CD4-positive, CD25-positive, alpha-beta regulatory T cell (primary cell): Measurements from ENCODE around the gene FSTL4. TPM values are rescaled to one million over a fixed set of nuclear protein-coding genes. Genes with fewer than 3 reads are reported as not detected.

Experiments used
- ATAC-seq, 2 donors: fragments of 150-1000 bp; cut with Tn5 transposase; one replicate each; pipeline ENCODE4 v1.10.0; 2021; ENCODE audit warnings: low read depth in 2 of 2, moderate number of reproducible peaks in 2 of 2, moderate library complexity in 1 of 2
- DNase-seq, 3 donors: peaks; one replicate each; pipeline versions ENCODE4 v3.0.0 to v3.0.0-alpha.2; 2012 to 2022; ENCODE audit warnings: mixed read lengths in 1 of 3
- H3K27ac ChIP-seq: one replicate; pipeline ENCODE4 v1.7.0; 2013; ENCODE audit warnings: mild to moderate bottlenecking, low read length; ENCODE audit not compliant: insufficient read depth, poor library complexity, severe bottlenecking
- H3K27me3 ChIP-seq: one replicate; pipeline ENCODE4 v1.7.0; 2013; ENCODE audit warnings: low read length; ENCODE audit not compliant: control insufficient read depth, insufficient read depth
- H3K36me3 ChIP-seq: one replicate; pipeline ENCODE4 v1.7.0; 2013; ENCODE audit warnings: mild to moderate bottlenecking, low read length, moderate library complexity; ENCODE audit not compliant: control insufficient read depth, insufficient read depth
- H3K4me1 ChIP-seq: 2 replicates; pipeline ENCODE4 v1.7.0; 2013; ENCODE audit warnings: mild to moderate bottlenecking, low read length; ENCODE audit not compliant: insufficient read depth, control insufficient read depth, poor library complexity, severe bottlenecking
- H3K4me3 ChIP-seq: one replicate; pipeline ENCODE4 v1.7.0; 2013; ENCODE audit warnings: low read depth, mild to moderate bottlenecking, low read length, moderate library complexity
- H3K9me3 ChIP-seq, 2 experiments: 1 replicate in 1 of 2; 2 replicates in 1 of 2; pipeline ENCODE4 v1.7.0; 2013; ENCODE audit warnings: low read length in 2 of 2, mild to moderate bottlenecking in 1 of 2, moderate library complexity in 1 of 2; ENCODE audit not compliant: control insufficient read depth in 2 of 2
- H3K27ac Mint-ChIP-seq, 3 donors: one replicate each; pipeline ENCODE4 v1.8.0; 2020 to 2022; ENCODE audit warnings: mild to moderate bottlenecking in 3 of 3, mixed read lengths in 3 of 3, moderate library complexity in 2 of 3
- H3K27me3 Mint-ChIP-seq: one replicate; pipeline ENCODE4 v1.8.0; 2022; ENCODE audit warnings: mild to moderate bottlenecking, mixed read lengths
- H3K36me3 Mint-ChIP-seq: one replicate; pipeline ENCODE4 v1.8.0; 2020; ENCODE audit warnings: mixed read lengths
- H3K4me1 Mint-ChIP-seq, 4 donors: one replicate each; pipeline ENCODE4 v1.8.0; 2020 to 2022; ENCODE audit warnings: mixed read lengths in 4 of 4, mild to moderate bottlenecking in 1 of 4
- H3K4me3 Mint-ChIP-seq, 4 donors: one replicate each; pipeline ENCODE4 v1.8.0; 2020 to 2022; ENCODE audit warnings: mild to moderate bottlenecking in 4 of 4, mixed read lengths in 4 of 4, moderate library complexity in 3 of 4
- H3K9me3 Mint-ChIP-seq, 7 donors: one replicate each; pipeline ENCODE4 v1.8.0; 2020 to 2022; ENCODE audit warnings: mixed read lengths in 7 of 7, mild to moderate bottlenecking in 3 of 7, moderate library complexity in 2 of 7
- polyA plus RNA-seq, 4 donors: library from polyadenylated mRNA; unstranded; fragments of 300-500 nt; fragmentation: Illumina TruSeq; gene quantifications; one replicate each; pipeline ENCODE4 v1.2.3, GENCODE V29; 2021
- total RNA-seq: library from RNA; stranded (reverse); gene quantifications from one replicate; pipeline ENCODE4 v1.2.3, GENCODE V29; 2022

Gene FSTL4
- total and polyA plus RNA-seq, 5 donors from 2014 or later = 0.57 TPM; not detected in 4

GRCh38 chr5:133341296-133341695, 271.0 kb downstream of the FSTL4 start:
- no peaks in the 10 kb centered on the region for H3K36me3 Mint-ChIP-seq
- no peak overlapping the region for H3K27ac ChIP-seq
- no peaks in the 10 kb centered on the region for H3K4me1 Mint-ChIP-seq
- no peaks in the 10 kb centered on the region for H3K9me3 Mint-ChIP-seq
- no peak for ATAC-seq
- no peak for DNase-seq
- no peaks in the 10 kb centered on the region for H3K27me3 ChIP-seq
- H3K4me3 Mint-ChIP-seq = no peak overlapping the region
- H3K9me3 ChIP-seq = no peaks in the 10 kb centered on the region
- H3K36me3 ChIP-seq = no peaks in the 10 kb centered on the region
- no peaks in the 10 kb centered on the region for H3K27me3 Mint-ChIP-seq
- no peak overlapping the region for H3K4me3 ChIP-seq
- H3K4me1 ChIP-seq = no peaks in the 10 kb centered on the region
- no peak overlapping the region for H3K27ac Mint-ChIP-seq

- no peak for ATAC-seq
- H3K36me3 Mint-ChIP-seq = no peaks in the 10 kb centered on the region
Measured at GRCh38 chr5:133340822-133341221, 271.5 kb downstream of the FSTL4 start.

GRCh38 chr5:133340002-133340755, 272.2 kb downstream of the FSTL4 start:
- H3K36me3 ChIP-seq = no peaks in the 10 kb centered on the region
- H3K27ac ChIP-seq = no peak overlapping the region
- no peak for ATAC-seq
- H3K9me3 ChIP-seq = no peaks in the 10 kb centered on the region
- Mint-ChIP-seq H3K27ac (no peak overlapping the region), H3K9me3 (no peaks in the 10 kb centered on the region), H3K4me3 (no peak overlapping the region), H3K36me3 (no peaks in the 10 kb centered on the region), H3K4me1 (no peaks in the 10 kb centered on the region), H3K27me3 (no peaks in the 10 kb centered on the region)
- no peaks in the 10 kb centered on the region for H3K4me1 ChIP-seq
- H3K4me3 ChIP-seq = no peak overlapping the region
- no peak for DNase-seq
- no peaks in the 10 kb centered on the region for H3K27me3 ChIP-seq

More at GRCh38 chr5:133340822-133341221, 271.5 kb downstream of the FSTL4 start:
- no peak overlapping the region for H3K27ac Mint-ChIP-seq
- no peaks in the 10 kb centered on the region for H3K9me3 Mint-ChIP-seq
- DNase-seq = no peak
- Histone ChIP-seq H3K4me1 (no peaks in the 10 kb centered on the region), H3K27me3 (no peaks in the 10 kb centered on the region), H3K27ac (no peak overlapping the region), H3K9me3 (no peaks in the 10 kb centered on the region), H3K4me3 (no peak overlapping the region), H3K36me3 (no peaks in the 10 kb centered on the region)
- H3K4me3 Mint-ChIP-seq = no peak overlapping the region
- H3K4me1 Mint-ChIP-seq = no peaks in the 10 kb centered on the region
- no peaks in the 10 kb centered on the region for H3K27me3 Mint-ChIP-seq

- no peaks in the 10 kb centered on the region for H3K36me3 ChIP-seq
Measured at GRCh38 chr5:133338504-133339355, 273.6 kb downstream of the FSTL4 start.

DNA sequence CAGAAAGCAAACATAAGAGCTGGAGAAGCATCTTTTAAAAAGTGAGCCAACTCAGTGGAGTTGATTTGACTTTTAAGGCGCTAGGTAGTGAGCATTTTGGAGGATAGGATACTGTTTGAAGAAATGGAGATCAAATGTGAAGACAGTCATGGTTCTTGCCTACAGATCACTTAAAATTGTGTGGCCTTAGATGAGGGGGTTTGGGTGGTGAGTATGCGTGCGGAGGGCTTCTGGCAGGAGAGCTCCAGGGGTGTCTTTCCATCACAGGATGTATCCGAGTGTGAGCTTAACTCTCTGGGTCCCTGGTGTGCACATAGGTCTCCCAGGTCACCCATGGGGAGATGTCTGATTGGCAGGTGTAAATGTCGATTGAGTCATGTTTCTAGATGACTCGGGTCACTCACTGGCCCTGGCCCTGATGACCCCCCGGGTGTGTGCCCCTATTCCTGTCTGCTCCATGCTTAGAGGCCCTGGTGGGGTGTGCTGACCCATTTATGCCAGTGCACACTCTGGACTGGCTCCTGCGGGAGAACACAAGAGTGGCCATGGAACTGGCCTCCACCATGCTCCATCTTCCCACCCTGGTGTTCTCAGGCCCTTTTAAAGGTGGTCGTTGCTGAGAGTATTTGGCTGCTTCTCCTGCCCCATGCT, 274.4 kb downstream of the FSTL4 start:
- H3K27ac Mint-ChIP-seq = no peak overlapping the region
- no peaks in the 10 kb centered on the region for H3K36me3 ChIP-seq
- ATAC-seq = no peak
- no peaks in the 10 kb centered on the region for H3K4me1 ChIP-seq
- H3K4me1 Mint-ChIP-seq = no peaks in the 10 kb centered on the region
- no peaks in the 10 kb centered on the region for H3K9me3 ChIP-seq
- H3K27me3 ChIP-seq = no peaks in the 10 kb centered on the region
- H3K27me3 Mint-ChIP-seq = no peaks in the 10 kb centered on the region
- DNase-seq = no peak
- H3K4me3 Mint-ChIP-seq = no peak overlapping the region
- peaks cover 0 to 1% (median 0%) of the 10 kb centered on the region in 7 donors for H3K9me3 Mint-ChIP-seq
- H3K36me3 Mint-ChIP-seq = no peaks in the 10 kb centered on the region
- no peak overlapping the region for H3K4me3 ChIP-seq
- H3K27ac ChIP-seq = no peak overlapping the region

More at GRCh38 chr5:133338504-133339355, 273.6 kb downstream of the FSTL4 start:
- Histone ChIP-seq H3K27me3 (no peaks in the 10 kb centered on the region), H3K27ac (no peak overlapping the region), H3K4me1 (no peaks in the 10 kb centered on the region), H3K4me3 (no peak overlapping the region), H3K9me3 (no peaks in the 10 kb centered on the region)
- Mint-ChIP-seq H3K27me3 (no peaks in the 10 kb centered on the region), H3K27ac (no peak overlapping the region), H3K4me3 (no peak overlapping the region), H3K36me3 (no peaks in the 10 kb centered on the region), H3K4me1 (no peaks in the 10 kb centered on the region), H3K9me3 (peaks cover 0 to 1% (median 0%) of the 10 kb centered on the region in 7 donors)
- ATAC-seq (no peak), DNase-seq (no peak)

GRCh38 chr5:133336969-133337410, 275.4 kb downstream of the FSTL4 start:
- no peak overlapping the region for H3K27ac Mint-ChIP-seq
- H3K4me3 Mint-ChIP-seq = no peak overlapping the region
- Histone ChIP-seq H3K9me3 (no peaks in the 10 kb centered on the region), H3K36me3 (no peaks in the 10 kb centered on the region), H3K4me1 (no peaks in the 10 kb centered on the region), H3K27me3 (no peaks in the 10 kb centered on the region), H3K4me3 (no peak overlapping the region), H3K27ac (no peak overlapping the region)
- H3K4me1 Mint-ChIP-seq = no peaks in the 10 kb centered on the region
- no peaks in the 10 kb centered on the region for H3K36me3 Mint-ChIP-seq
- H3K9me3 Mint-ChIP-seq = peaks cover 0 to 1% (median 0%) of the 10 kb centered on the region in 7 donors
- ATAC-seq (no peak), DNase-seq (no peak)
- no peaks in the 10 kb centered on the region for H3K27me3 Mint-ChIP-seq

DNA sequence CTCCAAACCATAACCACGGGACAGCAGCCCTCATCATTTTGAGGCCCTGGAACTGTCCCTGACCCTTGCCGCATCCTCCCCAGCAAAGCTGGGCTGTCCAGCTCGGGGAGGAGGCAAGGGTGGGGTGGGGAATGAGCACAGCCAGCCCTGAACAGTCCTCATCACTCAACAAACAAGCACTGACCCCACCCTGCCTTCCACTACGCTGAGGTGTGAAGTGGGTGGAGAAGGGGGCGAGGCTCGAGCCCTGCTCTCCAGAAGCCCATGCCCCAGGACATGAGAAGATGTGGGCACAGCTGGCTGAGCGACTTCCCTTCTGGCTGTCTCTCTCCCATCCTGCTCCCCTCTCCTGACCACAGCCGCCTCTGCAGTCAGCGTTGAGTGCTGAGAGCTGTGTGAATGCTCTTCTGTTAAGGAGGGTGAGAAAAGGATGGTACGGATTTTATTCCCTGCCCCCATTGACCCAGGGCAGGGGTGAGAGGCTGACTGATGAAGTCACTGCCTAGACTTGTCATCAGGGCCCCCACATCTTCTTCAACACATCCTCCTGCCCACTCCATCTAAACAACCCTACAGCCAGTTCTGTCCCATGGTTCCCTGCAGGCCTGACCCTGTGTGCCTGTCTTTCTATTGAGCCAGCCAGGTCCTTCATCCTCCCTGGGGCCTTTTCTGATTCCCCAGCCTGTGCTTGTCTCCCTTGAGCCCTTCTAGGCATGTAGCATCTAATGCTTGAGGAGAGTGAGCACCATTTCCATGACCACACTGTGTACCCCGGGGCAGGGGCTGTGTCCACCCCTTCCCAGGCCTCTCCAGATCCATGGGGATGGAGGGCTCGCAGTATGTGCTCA, 276.0 kb downstream of the FSTL4 start:
- H3K4me3 ChIP-seq = no peak overlapping the region
- H3K9me3 ChIP-seq = no peaks in the 10 kb centered on the region
- H3K36me3 ChIP-seq = no peaks in the 10 kb centered on the region
- Mint-ChIP-seq H3K27ac (no peak overlapping the region), H3K9me3 (peaks cover 0 to 1% (median 0%) of the 10 kb centered on the region in 7 donors), H3K4me1 (no peaks in the 10 kb centered on the region), H3K4me3 (no peak overlapping the region), H3K27me3 (no peaks in the 10 kb centered on the region), H3K36me3 (no peaks in the 10 kb centered on the region)
- no peak overlapping the region for H3K27ac ChIP-seq
- no peaks in the 10 kb centered on the region for H3K4me1 ChIP-seq
- DNase-seq (no peak), ATAC-seq (no peak)
- no peaks in the 10 kb centered on the region for H3K27me3 ChIP-seq
